H1 (cell line): ENCODE measurements around the gene ATOH8. TPM values are rescaled to one million over a fixed set of nuclear protein-coding genes. Genes with fewer than 3 reads are reported as not detected.

Source experiments
- POLR2A ChIP-seq, 2 experiments: IDR thresholded peaks; 1 replicate in 1 of 2; 2 replicates in 1 of 2; pipeline ENCODE4 v1.6.1; 2011; ENCODE audit warnings: low read depth in 2 of 2, low read length in 2 of 2, mild to moderate bottlenecking in 2 of 2; ENCODE audit errors: control extremely low read depth in 1 of 2
- polyA plus RNA-seq, 7 experiments: library from polyadenylated mRNA; depleted of rRNA in 3 of 7; stranded (reverse) in 5 of 7; unstranded in 2 of 7; fragments of >200 nt in 5 of 7; fragments of 200-250 nt in 2 of 7; gene quantifications; 1 replicate in 5 of 7; 2 replicates in 1 of 7; 4 replicates in 1 of 7; pipeline versions ENCODE4 v1.2.1 to v1.2.3, GENCODE V29; 2011 to 2013; ENCODE audit warnings: missing spikeins in 2 of 7, mixed read lengths in 2 of 7
- total RNA-seq: library from RNA; stranded (reverse); fragmentation: NEBNext Ultra II Directional; extraction: Animal tissue kit (Norgen Biotek cat#: 25700); gene quantifications from 2 replicates; pipeline ENCODE4 v1.2.1, GENCODE V29; 2021
- TF ChIP-seq, protein P1 (sequence below): IDR thresholded peaks from 2 replicates; pipeline ENCODE4 v1.6.1; 2011; ENCODE audit warnings: low read depth, mild to moderate bottlenecking, low read length; ENCODE audit not compliant: insufficient read depth
- TF ChIP-seq, protein P2 (sequence below), 3 experiments: IDR thresholded peaks; 1 replicate in 2 of 3; 2 replicates in 1 of 3; pipeline versions ENCODE4 v1.5.1 to v1.6.1; 2011; ENCODE audit warnings: low read length in 3 of 3, mild to moderate bottlenecking in 3 of 3, inconsistent platforms in 2 of 3, low read depth in 1 of 3, moderate library complexity in 1 of 3; ENCODE audit not compliant: insufficient read depth in 1 of 3; ENCODE audit errors: control extremely low read depth in 1 of 3
- TF ChIP-seq, protein P3 (sequence below): fragments of 300-600 bp; sonication (generic); IDR thresholded peaks from 2 replicates; pipeline ENCODE4 v1.7.1; 2012; ENCODE audit warnings: low read length, moderate library complexity, mild to moderate bottlenecking, inconsistent platforms; ENCODE audit not compliant: insufficient replicate concordance

The ATOH8 gene
- total and polyA plus RNA-seq, 2 of the 8 experiments (the other 6 are each of a cell fraction or from before 2014, with no cell fraction given), result 0.50 to 0.53 TPM

DNA sequence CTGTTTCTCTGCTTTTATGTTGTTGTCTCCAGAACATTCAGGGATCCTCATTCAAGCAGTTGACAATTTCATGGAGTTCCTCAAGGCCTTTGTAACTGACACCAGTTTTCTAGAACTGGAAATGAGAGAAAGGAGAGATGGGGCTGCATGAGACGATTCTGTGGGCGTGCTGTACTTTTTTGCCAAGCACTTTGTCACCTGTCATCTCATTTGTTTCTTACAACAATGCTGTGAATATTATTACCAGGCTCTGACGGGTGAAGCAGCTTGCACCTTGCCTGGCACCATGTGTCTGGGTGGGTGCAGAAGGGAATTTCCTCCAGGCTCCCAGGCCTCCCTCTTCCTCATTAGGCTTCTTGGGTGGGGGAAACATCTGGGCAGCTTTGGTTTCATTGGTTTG is 22.2 kb upstream of the ATOH8 start (continued):
- TF ChIP-seq, protein P1, sequence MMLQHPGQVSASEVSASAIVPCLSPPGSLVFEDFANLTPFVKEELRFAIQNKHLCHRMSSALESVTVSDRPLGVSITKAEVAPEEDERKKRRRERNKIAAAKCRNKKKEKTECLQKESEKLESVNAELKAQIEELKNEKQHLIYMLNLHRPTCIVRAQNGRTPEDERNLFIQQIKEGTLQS, result no peak
- no peak for TF ChIP-seq POLR2A (IDR thresholded peaks at IDR 0.05; ENCODE audit: control extremely low read depth in 1 of 2, low read depth in 2 of 2, low read length in 2 of 2)
- TF ChIP-seq, protein P2, sequence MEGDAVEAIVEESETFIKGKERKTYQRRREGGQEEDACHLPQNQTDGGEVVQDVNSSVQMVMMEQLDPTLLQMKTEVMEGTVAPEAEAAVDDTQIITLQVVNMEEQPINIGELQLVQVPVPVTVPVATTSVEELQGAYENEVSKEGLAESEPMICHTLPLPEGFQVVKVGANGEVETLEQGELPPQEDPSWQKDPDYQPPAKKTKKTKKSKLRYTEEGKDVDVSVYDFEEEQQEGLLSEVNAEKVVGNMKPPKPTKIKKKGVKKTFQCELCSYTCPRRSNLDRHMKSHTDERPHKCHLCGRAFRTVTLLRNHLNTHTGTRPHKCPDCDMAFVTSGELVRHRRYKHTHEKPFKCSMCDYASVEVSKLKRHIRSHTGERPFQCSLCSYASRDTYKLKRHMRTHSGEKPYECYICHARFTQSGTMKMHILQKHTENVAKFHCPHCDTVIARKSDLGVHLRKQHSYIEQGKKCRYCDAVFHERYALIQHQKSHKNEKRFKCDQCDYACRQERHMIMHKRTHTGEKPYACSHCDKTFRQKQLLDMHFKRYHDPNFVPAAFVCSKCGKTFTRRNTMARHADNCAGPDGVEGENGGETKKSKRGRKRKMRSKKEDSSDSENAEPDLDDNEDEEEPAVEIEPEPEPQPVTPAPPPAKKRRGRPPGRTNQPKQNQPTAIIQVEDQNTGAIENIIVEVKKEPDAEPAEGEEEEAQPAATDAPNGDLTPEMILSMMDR (IDR thresholded peaks at IDR 0.05; ENCODE audit: control extremely low read depth in 1 of 3, insufficient read depth in 1 of 3, low read depth in 1 of 3, low read length in 3 of 3), result no peak
- TF ChIP-seq, protein P3, sequence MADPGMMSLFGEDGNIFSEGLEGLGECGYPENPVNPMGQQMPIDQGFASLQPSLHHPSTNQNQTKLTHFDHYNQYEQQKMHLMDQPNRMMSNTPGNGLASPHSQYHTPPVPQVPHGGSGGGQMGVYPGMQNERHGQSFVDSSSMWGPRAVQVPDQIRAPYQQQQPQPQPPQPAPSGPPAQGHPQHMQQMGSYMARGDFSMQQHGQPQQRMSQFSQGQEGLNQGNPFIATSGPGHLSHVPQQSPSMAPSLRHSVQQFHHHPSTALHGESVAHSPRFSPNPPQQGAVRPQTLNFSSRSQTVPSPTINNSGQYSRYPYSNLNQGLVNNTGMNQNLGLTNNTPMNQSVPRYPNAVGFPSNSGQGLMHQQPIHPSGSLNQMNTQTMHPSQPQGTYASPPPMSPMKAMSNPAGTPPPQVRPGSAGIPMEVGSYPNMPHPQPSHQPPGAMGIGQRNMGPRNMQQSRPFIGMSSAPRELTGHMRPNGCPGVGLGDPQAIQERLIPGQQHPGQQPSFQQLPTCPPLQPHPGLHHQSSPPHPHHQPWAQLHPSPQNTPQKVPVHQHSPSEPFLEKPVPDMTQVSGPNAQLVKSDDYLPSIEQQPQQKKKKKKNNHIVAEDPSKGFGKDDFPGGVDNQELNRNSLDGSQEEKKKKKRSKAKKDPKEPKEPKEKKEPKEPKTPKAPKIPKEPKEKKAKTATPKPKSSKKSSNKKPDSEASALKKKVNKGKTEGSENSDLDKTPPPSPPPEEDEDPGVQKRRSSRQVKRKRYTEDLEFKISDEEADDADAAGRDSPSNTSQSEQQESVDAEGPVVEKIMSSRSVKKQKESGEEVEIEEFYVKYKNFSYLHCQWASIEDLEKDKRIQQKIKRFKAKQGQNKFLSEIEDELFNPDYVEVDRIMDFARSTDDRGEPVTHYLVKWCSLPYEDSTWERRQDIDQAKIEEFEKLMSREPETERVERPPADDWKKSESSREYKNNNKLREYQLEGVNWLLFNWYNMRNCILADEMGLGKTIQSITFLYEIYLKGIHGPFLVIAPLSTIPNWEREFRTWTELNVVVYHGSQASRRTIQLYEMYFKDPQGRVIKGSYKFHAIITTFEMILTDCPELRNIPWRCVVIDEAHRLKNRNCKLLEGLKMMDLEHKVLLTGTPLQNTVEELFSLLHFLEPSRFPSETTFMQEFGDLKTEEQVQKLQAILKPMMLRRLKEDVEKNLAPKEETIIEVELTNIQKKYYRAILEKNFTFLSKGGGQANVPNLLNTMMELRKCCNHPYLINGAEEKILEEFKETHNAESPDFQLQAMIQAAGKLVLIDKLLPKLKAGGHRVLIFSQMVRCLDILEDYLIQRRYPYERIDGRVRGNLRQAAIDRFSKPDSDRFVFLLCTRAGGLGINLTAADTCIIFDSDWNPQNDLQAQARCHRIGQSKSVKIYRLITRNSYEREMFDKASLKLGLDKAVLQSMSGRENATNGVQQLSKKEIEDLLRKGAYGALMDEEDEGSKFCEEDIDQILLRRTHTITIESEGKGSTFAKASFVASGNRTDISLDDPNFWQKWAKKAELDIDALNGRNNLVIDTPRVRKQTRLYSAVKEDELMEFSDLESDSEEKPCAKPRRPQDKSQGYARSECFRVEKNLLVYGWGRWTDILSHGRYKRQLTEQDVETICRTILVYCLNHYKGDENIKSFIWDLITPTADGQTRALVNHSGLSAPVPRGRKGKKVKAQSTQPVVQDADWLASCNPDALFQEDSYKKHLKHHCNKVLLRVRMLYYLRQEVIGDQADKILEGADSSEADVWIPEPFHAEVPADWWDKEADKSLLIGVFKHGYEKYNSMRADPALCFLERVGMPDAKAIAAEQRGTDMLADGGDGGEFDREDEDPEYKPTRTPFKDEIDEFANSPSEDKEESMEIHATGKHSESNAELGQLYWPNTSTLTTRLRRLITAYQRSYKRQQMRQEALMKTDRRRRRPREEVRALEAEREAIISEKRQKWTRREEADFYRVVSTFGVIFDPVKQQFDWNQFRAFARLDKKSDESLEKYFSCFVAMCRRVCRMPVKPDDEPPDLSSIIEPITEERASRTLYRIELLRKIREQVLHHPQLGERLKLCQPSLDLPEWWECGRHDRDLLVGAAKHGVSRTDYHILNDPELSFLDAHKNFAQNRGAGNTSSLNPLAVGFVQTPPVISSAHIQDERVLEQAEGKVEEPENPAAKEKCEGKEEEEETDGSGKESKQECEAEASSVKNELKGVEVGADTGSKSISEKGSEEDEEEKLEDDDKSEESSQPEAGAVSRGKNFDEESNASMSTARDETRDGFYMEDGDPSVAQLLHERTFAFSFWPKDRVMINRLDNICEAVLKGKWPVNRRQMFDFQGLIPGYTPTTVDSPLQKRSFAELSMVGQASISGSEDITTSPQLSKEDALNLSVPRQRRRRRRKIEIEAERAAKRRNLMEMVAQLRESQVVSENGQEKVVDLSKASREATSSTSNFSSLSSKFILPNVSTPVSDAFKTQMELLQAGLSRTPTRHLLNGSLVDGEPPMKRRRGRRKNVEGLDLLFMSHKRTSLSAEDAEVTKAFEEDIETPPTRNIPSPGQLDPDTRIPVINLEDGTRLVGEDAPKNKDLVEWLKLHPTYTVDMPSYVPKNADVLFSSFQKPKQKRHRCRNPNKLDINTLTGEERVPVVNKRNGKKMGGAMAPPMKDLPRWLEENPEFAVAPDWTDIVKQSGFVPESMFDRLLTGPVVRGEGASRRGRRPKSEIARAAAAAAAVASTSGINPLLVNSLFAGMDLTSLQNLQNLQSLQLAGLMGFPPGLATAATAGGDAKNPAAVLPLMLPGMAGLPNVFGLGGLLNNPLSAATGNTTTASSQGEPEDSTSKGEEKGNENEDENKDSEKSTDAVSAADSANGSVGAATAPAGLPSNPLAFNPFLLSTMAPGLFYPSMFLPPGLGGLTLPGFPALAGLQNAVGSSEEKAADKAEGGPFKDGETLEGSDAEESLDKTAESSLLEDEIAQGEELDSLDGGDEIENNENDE, result no peak
